ENCODE measurements around the gene TEX53.
A peak's percentile ranks its signal among the peaks of the same experiment; 100 is the strongest.

GRCh38 chr9:114611516-114612271 lies 45.9 kb downstream of the TEX53 start:
- TF ChIP-seq, protein P1, sequence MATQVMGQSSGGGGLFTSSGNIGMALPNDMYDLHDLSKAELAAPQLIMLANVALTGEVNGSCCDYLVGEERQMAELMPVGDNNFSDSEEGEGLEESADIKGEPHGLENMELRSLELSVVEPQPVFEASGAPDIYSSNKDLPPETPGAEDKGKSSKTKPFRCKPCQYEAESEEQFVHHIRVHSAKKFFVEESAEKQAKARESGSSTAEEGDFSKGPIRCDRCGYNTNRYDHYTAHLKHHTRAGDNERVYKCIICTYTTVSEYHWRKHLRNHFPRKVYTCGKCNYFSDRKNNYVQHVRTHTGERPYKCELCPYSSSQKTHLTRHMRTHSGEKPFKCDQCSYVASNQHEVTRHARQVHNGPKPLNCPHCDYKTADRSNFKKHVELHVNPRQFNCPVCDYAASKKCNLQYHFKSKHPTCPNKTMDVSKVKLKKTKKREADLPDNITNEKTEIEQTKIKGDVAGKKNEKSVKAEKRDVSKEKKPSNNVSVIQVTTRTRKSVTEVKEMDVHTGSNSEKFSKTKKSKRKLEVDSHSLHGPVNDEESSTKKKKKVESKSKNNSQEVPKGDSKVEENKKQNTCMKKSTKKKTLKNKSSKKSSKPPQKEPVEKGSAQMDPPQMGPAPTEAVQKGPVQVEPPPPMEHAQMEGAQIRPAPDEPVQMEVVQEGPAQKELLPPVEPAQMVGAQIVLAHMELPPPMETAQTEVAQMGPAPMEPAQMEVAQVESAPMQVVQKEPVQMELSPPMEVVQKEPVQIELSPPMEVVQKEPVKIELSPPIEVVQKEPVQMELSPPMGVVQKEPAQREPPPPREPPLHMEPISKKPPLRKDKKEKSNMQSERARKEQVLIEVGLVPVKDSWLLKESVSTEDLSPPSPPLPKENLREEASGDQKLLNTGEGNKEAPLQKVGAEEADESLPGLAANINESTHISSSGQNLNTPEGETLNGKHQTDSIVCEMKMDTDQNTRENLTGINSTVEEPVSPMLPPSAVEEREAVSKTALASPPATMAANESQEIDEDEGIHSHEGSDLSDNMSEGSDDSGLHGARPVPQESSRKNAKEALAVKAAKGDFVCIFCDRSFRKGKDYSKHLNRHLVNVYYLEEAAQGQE (IDR thresholded peaks at IDR 0.05; ENCODE audit: low read depth, low read length) = peak; percentile 83; the same call in 1 of the 2 replicates
- TF ChIP-seq CTCF (IDR thresholded peaks at IDR 0.05) (no peak), EP300 (IDR thresholded peaks at IDR 0.05; ENCODE audit: borderline replicate concordance in 1 of 2, low read depth in 1 of 2, low read length in 1 of 2) (no peak), FOXJ3 (CRISPR knock-in tag; IDR thresholded peaks at IDR 0.05) (no peak), RAD21 (IDR thresholded peaks at IDR 0.05; ENCODE audit: low read length) (no peak), YY1 (IDR thresholded peaks at IDR 0.05; ENCODE audit: low read depth) (no peak), JUND (IDR thresholded peaks at IDR 0.05) (no peak), CHD2 (IDR thresholded peaks at IDR 0.05; ENCODE audit: low read length, partially characterized antibody) (no peak), ZBTB33 (IDR thresholded peaks at IDR 0.05; ENCODE audit: borderline replicate concordance, low read depth) (no peak), FOXM1 (IDR thresholded peaks at IDR 0.05; ENCODE audit: low read depth) (no peak), TEAD4 (IDR thresholded peaks at IDR 0.05; ENCODE audit: borderline replicate concordance, insufficient read depth) (no peak), RFX5 (IDR thresholded peaks at IDR 0.05; ENCODE audit: low read length) (no peak)
